H1 (cell line): ENCODE measurements around the gene CLIC3. TPM values are rescaled to one million over a fixed set of nuclear protein-coding genes. Genes with fewer than 3 reads are reported as not detected.

Source experiments
- CBX5 ChIP-seq: fragments of 300-800, 300-1000 bp; sonication (generic); IDR thresholded peaks from 2 replicates; pipeline ENCODE4 v1.7.1; 2016; ENCODE audit warnings: antibody characterized with exemption, low read length, low read depth
- KDM1A ChIP-seq: fragments of 200-600, 300-600 bp; sonication (generic); IDR thresholded peaks from 2 replicates; pipeline ENCODE4 v1.7.1; 2016; ENCODE audit warnings: mild to moderate bottlenecking, low read length, borderline replicate concordance
- POLR2AphosphoS5 ChIP-seq: IDR thresholded peaks from 2 replicates; pipeline ENCODE4 v1.6.1; 2011; ENCODE audit warnings: low read depth, low read length
- SIRT6 ChIP-seq: IDR thresholded peaks from one replicate; pipeline ENCODE4 v1.7.1; 2012; ENCODE audit warnings: low read length, inconsistent platforms
- SP4 ChIP-seq: IDR thresholded peaks from 2 replicates; pipeline ENCODE4 v1.6.1; 2012; ENCODE audit warnings: low read length, inconsistent platforms
- SRF ChIP-seq: IDR thresholded peaks from 2 replicates; pipeline ENCODE4 v1.6.1; 2011; ENCODE audit warnings: mild to moderate bottlenecking, low read depth, low read length, moderate library complexity
- polyA plus RNA-seq, 7 experiments: library from polyadenylated mRNA; depleted of rRNA in 3 of 7; stranded (reverse) in 5 of 7; unstranded in 2 of 7; fragments of >200 nt in 5 of 7; fragments of 200-250 nt in 2 of 7; gene quantifications; 1 replicate in 5 of 7; 2 replicates in 1 of 7; 4 replicates in 1 of 7; pipeline versions ENCODE4 v1.2.1 to v1.2.3, GENCODE V29; 2011 to 2013; ENCODE audit warnings: missing spikeins in 2 of 7, mixed read lengths in 2 of 7
- total RNA-seq: library from RNA; stranded (reverse); fragmentation: NEBNext Ultra II Directional; extraction: Animal tissue kit (Norgen Biotek cat#: 25700); gene quantifications from 2 replicates; pipeline ENCODE4 v1.2.1, GENCODE V29; 2021

The CLIC3 gene
- total and polyA plus RNA-seq, 2 of the 8 experiments (the other 6 are each of a cell fraction or from before 2014, with no cell fraction given): 0.12 TPM; not detected in 1

- TF ChIP-seq CBX5 (no peak), SP4 (no peak), SRF (no peak), POLR2AphosphoS5 (no peak), KDM1A (no peak), SIRT6 (no peak)
- TF ChIP-seq, all 59 proteins: peak for 0
These were observed 32.1 kb downstream of the CLIC3 start (continued) for GRCh38 chr9:136964171-136964689.
